Activated CD4-positive, alpha-beta memory T cell treated with anti-CD3 and anti-CD28 coated beads for 36 hours (primary cell): Measurements from ENCODE around the gene MAPK8IP1. TPM values are rescaled to one million over a fixed set of nuclear protein-coding genes. Genes with fewer than 3 reads are reported as not detected.

Experiments used
- CTCF ChIA-PET: fragments of 350-600 bp; sonication (Branson Sonifier 250); formaldehyde crosslinking; loops from one replicate; lab custom pipeline; 2021; ENCODE audit warnings: antibody characterized with exemption, inconsistent platforms; lab: Charles Lee
- POLR2A ChIA-PET: fragments of 350-600 bp; sonication (Branson Sonifier 250); formaldehyde crosslinking; loops from one replicate; lab custom pipeline; 2021; ENCODE audit warnings: antibody characterized with exemption; lab: Charles Lee
- DNase-seq: peaks from one replicate; pipeline ENCODE4 v3.0.0-alpha.2; 2020
- H3K27ac Mint-ChIP-seq: one replicate; pipeline ENCODE4 v1.8.0; 2021; ENCODE audit warnings: mixed read lengths
- H3K27me3 Mint-ChIP-seq: one replicate; pipeline ENCODE4 v1.8.0; 2021; ENCODE audit warnings: mixed read lengths
- H3K36me3 Mint-ChIP-seq: one replicate; pipeline ENCODE4 v1.8.0; 2021; ENCODE audit warnings: mixed read lengths
- H3K4me1 Mint-ChIP-seq: one replicate; pipeline ENCODE4 v1.8.0; 2021; ENCODE audit warnings: low read depth, mixed read lengths
- H3K4me3 Mint-ChIP-seq: one replicate; pipeline ENCODE4 v1.8.0; 2021; ENCODE audit warnings: mild to moderate bottlenecking, mixed read lengths
- H3K9me3 Mint-ChIP-seq: one replicate; pipeline ENCODE4 v1.8.0; 2021; ENCODE audit warnings: mixed read lengths
- intact Hi-C: fragments of 100-400 bp; cut with micrococcal nuclease; formaldehyde crosslinking; loops from one replicate; pipeline ENCODE4 v1.15.1; 2023
- total RNA-seq, 2 experiments: library from RNA; stranded (reverse); gene quantifications; one replicate each; pipeline ENCODE4 v1.2.3, GENCODE V29; 2021

MAPK8IP1 gene
- total RNA-seq, 2 experiments from 2014 or later, result 0.43 to 0.58 TPM

GRCh38 chr11:45864041-45864440 lies 21.4 kb upstream of the MAPK8IP1 start:
- no peaks in the 10 kb centered on the region for H3K4me1 Mint-ChIP-seq
- no peak for DNase-seq
- no peaks in the 10 kb centered on the region for H3K27me3 Mint-ChIP-seq
- ChIA-PET CTCF (interaction anchor here (1.5 kb wide), 1 partner anchor 8 kb away, joined by 3 read pairs; no protein-coding TSS in a partner anchor), POLR2A (no interaction called here)
- no peak overlapping the region for H3K27ac Mint-ChIP-seq
- no peak overlapping the region for H3K4me3 Mint-ChIP-seq
- peaks cover 49% of the 10 kb centered on the region for H3K36me3 Mint-ChIP-seq
- H3K9me3 Mint-ChIP-seq, result no peaks in the 10 kb centered on the region
- intact Hi-C loops, result no loop called here

- ChIA-PET POLR2A (no interaction called here), CTCF (interaction anchor here (1.5 kb wide), 1 partner anchor 27 kb away, joined by 4 read pairs; no protein-coding TSS in a partner anchor)
- Mint-ChIP-seq H3K27ac (no peak overlapping the region), H3K36me3 (peaks cover 46% of the 10 kb centered on the region), H3K9me3 (no peaks in the 10 kb centered on the region), H3K4me1 (no peaks in the 10 kb centered on the region), H3K27me3 (no peaks in the 10 kb centered on the region), H3K4me3 (no peak overlapping the region)
- intact Hi-C loops, result no loop called here
- DNase-seq, result no peak
Observed at GRCh38 chr11:45869551-45869950, 15.9 kb upstream of the MAPK8IP1 start.

GRCh38 chr11:45870706-45871105 lies 14.7 kb upstream of the MAPK8IP1 start:
- intact Hi-C loops, result no loop called here
- no peaks in the 10 kb centered on the region for H3K4me1 Mint-ChIP-seq
- H3K27ac Mint-ChIP-seq, result no peak overlapping the region
- no peaks in the 10 kb centered on the region for H3K9me3 Mint-ChIP-seq
- peaks cover 46% of the 10 kb centered on the region for H3K36me3 Mint-ChIP-seq
- H3K4me3 Mint-ChIP-seq, result no peak overlapping the region
- ChIA-PET CTCF (no interaction called here), POLR2A (no interaction called here)
- H3K27me3 Mint-ChIP-seq, result no peaks in the 10 kb centered on the region
- no peak for DNase-seq

- no peak overlapping the region for H3K27ac Mint-ChIP-seq
- CTCF ChIA-PET, result interaction anchor here (0.9 to 2.1 kb wide), 2 partner anchors 9 to 135 kb away, joined by 3 to 14 read pairs; no protein-coding TSS in a partner anchor
Observed at GRCh38 chr11:45871638-45872037, 13.8 kb upstream of the MAPK8IP1 start.

GRCh38 chr11:45872651-45873356 lies 12.6 kb upstream of the MAPK8IP1 start:
- Mint-ChIP-seq H3K4me3 (no peak overlapping the region), H3K4me1 (no peaks in the 10 kb centered on the region), H3K36me3 (peaks cover 49% of the 10 kb centered on the region), H3K27me3 (no peaks in the 10 kb centered on the region), H3K9me3 (no peaks in the 10 kb centered on the region), H3K27ac (no peak overlapping the region)
- DNase-seq, result peak; percentile 54
- POLR2A ChIA-PET, result no interaction called here
- CTCF ChIA-PET, result interaction anchor here (0.6 to 2.1 kb wide), 12 partner anchors 9 to 443 kb away, joined by 3 to 14 read pairs (median 4); no protein-coding TSS in a partner anchor
- intact Hi-C loops, result loop anchor here (1.0 kb wide), 1 partner anchor 133 kb away; no protein-coding TSS in a partner anchor

More at GRCh38 chr11:45871638-45872037, 13.8 kb upstream of the MAPK8IP1 start:
- Mint-ChIP-seq H3K9me3 (no peaks in the 10 kb centered on the region), H3K36me3 (peaks cover 50% of the 10 kb centered on the region), H3K4me3 (no peak overlapping the region), H3K27me3 (no peaks in the 10 kb centered on the region), H3K4me1 (no peaks in the 10 kb centered on the region)
- DNase-seq, result no peak
- intact Hi-C loops, result loop anchor here (1.0 kb wide), 1 partner anchor 135 kb away; no protein-coding TSS in a partner anchor
- POLR2A ChIA-PET, result no interaction called here

GRCh38 chr11:45876401-45876800 lies 9.1 kb upstream of the MAPK8IP1 start:
- no peaks in the 10 kb centered on the region for H3K4me1 Mint-ChIP-seq
- no peak for DNase-seq
- H3K9me3 Mint-ChIP-seq, result no peaks in the 10 kb centered on the region
- H3K27me3 Mint-ChIP-seq, result no peaks in the 10 kb centered on the region
- peaks cover 39% of the 10 kb centered on the region for H3K36me3 Mint-ChIP-seq
- ChIA-PET POLR2A (no interaction called here), CTCF (no interaction called here)
- intact Hi-C loops, result no loop called here
- no peak overlapping the region for H3K4me3 Mint-ChIP-seq
- H3K27ac Mint-ChIP-seq, result no peak overlapping the region

GRCh38 chr11:45877221-45877620 lies 8.2 kb upstream of the MAPK8IP1 start:
- no peaks in the 10 kb centered on the region for H3K27me3 Mint-ChIP-seq
- POLR2A ChIA-PET, result no interaction called here
- H3K36me3 Mint-ChIP-seq, result peaks cover 39% of the 10 kb centered on the region
- no peak overlapping the region for H3K4me3 Mint-ChIP-seq
- DNase-seq, result no peak
- no peak overlapping the region for H3K27ac Mint-ChIP-seq
- no peaks in the 10 kb centered on the region for H3K9me3 Mint-ChIP-seq
- H3K4me1 Mint-ChIP-seq, result no peaks in the 10 kb centered on the region
- intact Hi-C loops, result no loop called here
- CTCF ChIA-PET, result no interaction called here

- Mint-ChIP-seq H3K9me3 (no peaks in the 10 kb centered on the region), H3K27me3 (no peaks in the 10 kb centered on the region), H3K4me3 (no peak overlapping the region), H3K4me1 (no peaks in the 10 kb centered on the region), H3K27ac (no peak overlapping the region), H3K36me3 (peaks cover 42% of the 10 kb centered on the region)
- no peak for DNase-seq
- CTCF ChIA-PET, result interaction anchor here (0.6 kb wide), 1 partner anchor 847 kb away, joined by 3 read pairs; no protein-coding TSS in a partner anchor
- POLR2A ChIA-PET, result interaction anchor here (0.7 kb wide), 1 partner anchor 19 kb away, joined by 3 read pairs; no protein-coding TSS in a partner anchor
- intact Hi-C loops, result no loop called here
Observed at GRCh38 chr11:45877845-45878244, 7.6 kb upstream of the MAPK8IP1 start.

- Mint-ChIP-seq H3K36me3 (peaks cover 30% of the 10 kb centered on the region), H3K4me1 (peaks cover 6% of the 10 kb centered on the region), H3K4me3 (no peak overlapping the region), H3K9me3 (no peaks in the 10 kb centered on the region), H3K27me3 (no peaks in the 10 kb centered on the region), H3K27ac (no peak overlapping the region)
- POLR2A ChIA-PET, result interaction anchor here (0.5 kb wide), 1 partner anchor 127 kb away, joined by 3 read pairs; no protein-coding TSS in a partner anchor
- CTCF ChIA-PET, result interaction anchor here (1.3 kb wide), 1 partner anchor 428 kb away, joined by 3 read pairs; no protein-coding TSS in a partner anchor
- intact Hi-C loops, result no loop called here
- no peak for DNase-seq
Observed at GRCh38 chr11:45879803-45880686, 5.4 kb upstream of the MAPK8IP1 start.

GRCh38 chr11:45880772-45881570 lies 4.5 kb upstream of the MAPK8IP1 start:
- intact Hi-C loops, result no loop called here
- Mint-ChIP-seq H3K4me1 (peaks cover 9% of the 10 kb centered on the region), H3K9me3 (no peaks in the 10 kb centered on the region), H3K27ac (no peak overlapping the region), H3K27me3 (no peaks in the 10 kb centered on the region), H3K36me3 (peaks cover 28% of the 10 kb centered on the region), H3K4me3 (no peak overlapping the region)
- no peak for DNase-seq
- POLR2A ChIA-PET, result interaction anchor here (0.5 kb wide), 1 partner anchor 128 kb away, joined by 3 read pairs; no protein-coding TSS in a partner anchor
- CTCF ChIA-PET, result interaction anchor here (1.3 to 1.6 kb wide), 2 partner anchors 8 to 427 kb away, joined by 3 to 5 read pairs; no protein-coding TSS in a partner anchor

- DNase-seq, result no peak
- intact Hi-C loops, result no loop called here
- H3K4me3 Mint-ChIP-seq, result no peak overlapping the region
- no peaks in the 10 kb centered on the region for H3K27me3 Mint-ChIP-seq
- peaks cover 9% of the 10 kb centered on the region for H3K4me1 Mint-ChIP-seq
- no peaks in the 10 kb centered on the region for H3K9me3 Mint-ChIP-seq
- peaks cover 21% of the 10 kb centered on the region for H3K36me3 Mint-ChIP-seq
- no peak overlapping the region for H3K27ac Mint-ChIP-seq
- ChIA-PET CTCF (interaction anchor here (1.6 kb wide), 1 partner anchor 9 kb away, joined by 5 read pairs; no protein-coding TSS in a partner anchor), POLR2A (no interaction called here)
Observed at GRCh38 chr11:45881708-45882368, 3.6 kb upstream of the MAPK8IP1 start.
